ENCODE results near the gene NUAK2.
"Not testable (repeated sequence)": the region's sequence is repeated elsewhere in the genome, so short reads cannot be mapped to it uniquely, and the experiment has no call there.

Gene NUAK2

DNA sequence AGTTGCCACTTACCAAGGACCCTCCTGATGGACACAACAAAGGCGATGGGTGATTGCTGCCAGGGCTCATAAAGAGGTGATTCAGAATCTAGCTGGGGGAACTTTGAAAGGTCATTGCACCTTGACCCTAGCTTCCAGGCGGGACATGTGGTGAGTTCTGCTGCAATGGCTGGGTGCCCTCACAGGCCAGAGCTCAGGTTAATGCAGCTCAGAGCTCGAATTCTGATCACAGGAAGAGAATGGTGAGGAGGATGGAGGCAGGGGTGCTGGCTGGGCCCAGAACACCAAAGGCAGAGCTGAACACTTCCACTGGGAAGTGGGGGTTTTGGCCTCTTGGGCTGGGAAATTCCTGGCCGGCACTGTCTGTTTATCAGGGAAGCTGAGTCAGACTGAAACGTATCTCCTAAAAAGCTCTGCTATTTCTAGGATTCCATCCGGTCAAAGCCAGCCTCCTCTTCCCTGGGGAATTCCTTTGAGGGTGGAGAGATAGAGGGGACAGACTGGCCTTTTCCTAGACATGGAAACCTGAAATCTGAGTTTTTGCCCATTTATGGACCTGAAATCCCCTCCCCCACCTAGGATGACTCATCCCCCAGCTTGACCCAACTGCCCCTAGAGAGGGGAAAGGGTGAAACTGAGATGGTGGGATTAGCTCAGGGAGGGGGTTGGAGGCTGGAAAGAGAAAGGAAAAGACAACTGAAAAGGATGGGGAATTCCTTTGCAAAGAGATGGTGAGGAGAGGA lies 27.2 kb downstream of the NUAK2 start:
- no peak for DNase-seq

DNA sequence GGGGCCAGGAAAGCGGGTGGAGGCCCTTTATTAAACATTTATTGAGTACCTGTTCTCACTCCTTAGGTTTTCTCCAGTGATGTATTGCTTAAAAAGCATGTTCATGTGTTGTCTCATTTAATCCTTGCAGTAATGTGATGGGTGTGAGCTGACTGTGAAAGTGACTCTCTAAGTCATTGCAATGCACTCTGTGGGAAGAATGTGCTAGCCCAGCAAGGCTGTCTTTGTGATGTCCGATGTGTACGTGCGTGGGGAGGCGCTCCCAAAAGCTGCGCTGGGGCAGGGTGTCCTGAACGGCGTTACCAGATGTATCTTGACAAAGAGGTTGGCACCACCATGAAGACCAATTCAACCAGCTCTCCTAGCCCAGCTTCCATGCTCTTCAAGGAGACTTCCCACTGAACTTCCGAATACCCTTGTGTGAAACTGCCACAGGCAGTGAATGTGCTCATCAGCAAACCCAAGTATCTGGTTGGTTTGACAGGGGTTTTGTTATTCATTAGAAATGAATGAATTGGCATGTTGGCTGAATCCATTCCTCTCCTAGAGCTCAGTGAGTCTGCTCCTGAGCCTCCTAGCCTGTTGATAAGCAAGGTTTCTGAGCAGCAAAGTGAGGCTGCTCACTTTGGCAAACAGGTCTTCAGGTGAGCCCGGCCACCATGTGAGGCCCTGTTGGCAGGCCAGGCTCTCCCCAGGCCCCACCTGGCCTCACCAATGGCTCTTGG lies 28.0 kb downstream of the NUAK2 start:
- DNase-seq = no peak

DNA sequence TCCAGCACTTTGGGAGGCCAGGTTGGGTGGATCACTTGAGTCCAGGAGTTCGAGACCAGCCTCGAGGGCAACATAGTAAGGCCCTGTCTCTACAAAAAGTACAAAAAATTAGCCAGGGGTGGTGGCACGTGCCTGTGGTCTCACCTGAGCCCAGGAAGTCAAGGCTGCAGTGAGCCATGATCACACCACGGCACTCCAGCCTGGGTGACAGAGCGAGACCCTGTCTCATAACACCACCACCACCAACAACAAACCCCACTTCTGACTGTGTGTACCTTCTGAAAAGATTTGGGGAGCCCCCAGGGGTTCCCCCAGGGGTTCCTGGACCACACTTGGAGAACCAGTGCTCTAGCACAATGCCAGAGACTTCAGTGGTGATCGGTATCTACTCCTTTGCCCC lies 29.9 kb downstream of the NUAK2 start:
- DNase-seq = no peak

DNA sequence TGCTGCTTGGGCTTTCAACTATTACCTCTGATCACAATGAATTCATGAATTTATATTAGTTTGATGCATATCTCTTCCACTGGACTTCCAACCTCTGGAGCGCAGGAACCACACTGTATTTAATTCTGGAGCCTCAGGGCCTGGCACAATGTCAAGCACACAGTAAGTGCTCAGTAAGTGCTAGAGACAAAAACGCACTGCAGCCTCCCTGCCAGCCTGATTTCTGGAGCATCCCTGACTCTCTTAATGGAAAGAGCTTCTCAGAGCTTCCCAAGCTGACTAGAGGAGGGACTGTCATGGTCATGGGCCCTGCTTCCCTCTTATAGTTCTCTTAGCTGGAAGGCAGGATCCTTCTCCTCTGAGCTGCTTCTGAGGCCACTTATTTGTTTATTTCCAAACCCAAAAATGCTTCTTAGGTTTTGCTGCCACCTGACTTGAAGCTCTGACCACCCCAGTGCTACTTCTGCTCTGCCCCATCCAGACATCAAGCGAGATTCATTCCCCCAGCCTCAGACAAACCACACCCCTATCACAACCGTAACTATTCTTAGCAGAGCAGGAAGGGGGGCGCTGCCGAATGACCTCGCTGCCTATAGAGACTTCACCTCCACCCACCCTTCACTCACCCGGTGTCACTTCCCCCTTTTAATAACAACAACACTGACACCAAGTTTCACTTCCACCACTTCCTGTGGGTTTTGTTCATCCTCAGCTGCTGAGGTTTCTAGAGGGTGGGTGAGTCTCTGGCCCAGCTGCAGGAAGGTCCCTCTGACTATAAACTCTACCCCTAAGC lies 33.6 kb downstream of the NUAK2 start:
- no peak for DNase-seq

DNA sequence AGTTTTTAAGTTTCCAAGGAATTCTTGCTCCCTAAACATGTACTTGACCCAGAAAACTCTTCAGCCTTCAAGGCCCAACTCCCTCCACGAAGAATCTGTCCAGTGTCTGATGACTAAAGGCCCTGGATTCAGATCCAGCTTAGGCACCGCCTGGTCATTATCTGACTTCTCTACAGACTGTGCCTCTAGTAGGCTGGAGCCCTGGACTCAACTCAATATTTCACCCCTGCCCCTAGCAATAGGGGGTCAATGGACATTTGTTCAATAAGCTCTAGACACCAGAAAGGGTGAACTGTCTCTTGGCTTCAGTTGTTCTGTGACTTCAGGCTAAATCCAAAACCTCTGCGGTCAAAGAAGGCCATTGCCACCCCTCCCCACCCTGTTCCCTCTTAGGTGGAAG lies 34.5 kb downstream of the NUAK2 start:
- DNase-seq = no peak

DNA sequence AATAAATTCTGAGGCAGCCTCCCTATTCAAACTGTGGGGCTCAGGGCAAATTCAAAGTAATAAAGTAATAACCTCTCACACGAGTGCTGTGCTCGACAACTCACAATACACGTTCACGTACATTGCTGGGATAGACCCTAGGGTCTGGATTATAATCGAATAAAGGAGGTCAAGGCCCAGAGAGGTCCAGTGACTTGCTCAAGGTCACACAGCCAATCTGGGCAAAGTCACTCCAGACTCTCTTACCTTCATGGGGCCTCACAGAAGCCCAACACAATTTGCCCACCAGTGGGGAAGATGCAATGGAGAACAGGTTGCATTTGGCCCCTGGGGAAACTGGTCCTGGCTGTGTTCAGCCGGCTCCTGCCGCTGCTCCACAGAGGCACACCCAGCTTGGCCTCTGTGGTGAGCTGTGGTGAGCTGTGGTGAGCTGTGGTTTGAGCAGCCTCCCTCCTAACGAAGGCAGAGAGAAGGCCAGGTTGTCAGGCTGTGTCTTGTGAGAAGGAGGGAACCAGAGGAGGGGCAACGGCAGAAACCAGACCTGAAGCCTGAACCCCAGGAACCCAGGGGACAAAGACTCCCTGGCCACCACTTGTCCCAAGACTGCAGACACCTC lies 35.1 kb downstream of the NUAK2 start:
- no peak for DNase-seq

DNA sequence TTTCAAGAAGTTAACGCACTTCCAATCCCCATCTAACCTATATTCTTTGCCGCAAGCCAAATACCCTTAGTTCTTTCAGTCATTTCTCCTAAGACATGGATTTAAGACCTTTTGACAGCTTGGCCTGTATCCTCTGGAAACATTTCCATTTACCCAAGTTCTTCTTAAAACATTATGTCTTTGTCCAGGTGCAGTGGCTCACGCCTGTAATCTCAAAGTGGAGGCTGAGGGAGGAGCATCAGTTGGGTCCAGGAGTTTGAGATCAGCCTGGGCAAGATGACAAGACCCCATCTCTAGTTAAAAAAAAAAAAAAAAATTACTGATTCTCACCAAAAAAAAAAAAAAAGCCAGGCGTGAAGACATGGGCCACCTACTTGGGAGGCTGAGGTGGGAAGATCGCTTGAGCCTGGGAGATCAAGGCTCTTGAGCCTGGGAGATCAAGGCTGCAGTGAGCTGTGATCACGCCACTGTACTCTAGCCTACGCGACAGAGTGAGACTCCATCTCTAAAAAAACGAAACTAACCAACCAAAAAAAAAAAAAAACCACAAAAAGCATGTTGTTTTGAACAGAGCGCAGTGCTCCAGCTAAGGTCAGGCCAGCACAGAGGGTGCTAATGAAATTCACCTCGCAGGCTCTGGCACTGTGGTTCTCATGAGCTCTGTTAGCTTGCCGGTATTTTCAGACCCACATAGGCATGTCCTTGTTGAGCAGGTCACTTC lies 36.0 kb downstream of the NUAK2 start:
- no peak for DNase-seq

DNA sequence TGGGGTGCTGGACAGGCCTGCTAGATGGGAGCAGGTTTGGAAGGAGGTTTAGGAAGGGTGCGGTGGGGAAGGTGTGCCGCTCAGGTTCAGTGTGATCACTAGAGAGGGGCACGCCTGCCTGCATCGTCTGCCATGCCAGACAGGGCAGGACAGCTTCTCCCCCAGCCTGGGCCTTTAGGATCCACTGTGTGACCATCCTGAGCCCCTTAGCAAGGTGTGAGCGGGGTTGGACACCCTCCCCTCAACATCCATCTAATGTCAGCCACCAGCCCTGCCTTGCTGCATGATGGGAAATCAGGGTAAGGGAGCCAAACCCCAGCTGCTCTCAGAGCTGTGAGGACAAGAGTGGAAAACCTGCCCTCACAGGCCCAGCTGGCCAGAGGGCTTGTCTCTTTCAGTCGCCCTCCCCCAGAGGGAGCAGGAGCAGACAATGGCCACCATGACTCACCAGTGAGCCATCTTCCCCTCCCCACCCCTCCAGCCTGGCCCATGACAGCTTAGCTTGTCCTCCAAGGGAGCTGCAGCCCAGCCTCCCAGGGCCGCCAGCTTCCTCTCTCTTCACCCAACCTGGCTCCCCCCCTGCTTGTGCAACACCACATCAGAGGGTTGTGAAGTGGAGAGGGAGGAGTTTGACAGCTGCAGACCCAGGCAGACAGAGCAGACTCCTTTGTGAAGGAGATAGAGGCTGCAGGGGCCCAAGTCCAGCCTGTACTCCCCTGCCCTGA lies 37.0 kb downstream of the NUAK2 start:
- no peak for DNase-seq

DNA sequence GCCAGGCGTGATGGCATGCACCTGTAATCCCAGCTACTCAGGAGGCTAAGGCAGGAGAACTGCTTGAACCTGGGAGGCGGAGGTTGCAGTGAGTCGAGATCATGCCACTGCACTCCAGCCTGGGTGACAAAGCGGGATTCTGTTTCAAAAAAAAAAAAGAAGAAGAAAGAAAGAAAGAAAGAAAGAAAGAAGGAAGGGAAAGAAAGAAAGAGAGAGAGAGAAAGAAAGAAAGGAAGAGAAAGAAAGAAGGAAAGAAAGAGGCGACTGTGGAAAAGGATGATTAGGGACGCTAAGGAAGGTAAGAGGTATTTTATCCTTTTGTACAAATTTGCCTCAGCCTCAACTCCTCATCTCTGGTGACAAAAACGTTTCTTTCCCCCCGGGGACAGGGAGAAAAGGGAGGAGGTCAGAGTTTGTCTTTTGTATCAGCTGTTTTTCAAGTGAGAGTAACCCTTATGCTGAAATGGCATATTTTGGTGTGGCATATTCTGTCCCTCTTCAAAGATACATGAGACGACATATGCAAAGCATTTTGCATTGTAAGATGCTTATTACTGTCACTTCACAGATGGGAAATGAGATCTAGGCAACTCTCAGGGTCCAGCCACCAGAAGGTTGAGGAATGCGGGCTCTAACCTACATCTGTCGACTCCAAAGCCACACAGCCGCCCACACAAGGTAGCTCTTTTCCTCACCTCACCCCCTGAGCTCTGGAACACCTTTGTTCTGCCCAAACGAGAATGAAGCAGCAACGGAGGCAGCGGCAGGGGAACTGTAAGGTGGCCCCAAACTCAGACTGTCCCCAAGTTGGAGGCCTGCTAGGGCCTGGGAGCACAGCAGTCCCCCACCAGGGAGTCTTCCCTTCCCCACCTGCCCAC lies 38.0 kb downstream of the NUAK2 start:
- no peak for DNase-seq

DNA sequence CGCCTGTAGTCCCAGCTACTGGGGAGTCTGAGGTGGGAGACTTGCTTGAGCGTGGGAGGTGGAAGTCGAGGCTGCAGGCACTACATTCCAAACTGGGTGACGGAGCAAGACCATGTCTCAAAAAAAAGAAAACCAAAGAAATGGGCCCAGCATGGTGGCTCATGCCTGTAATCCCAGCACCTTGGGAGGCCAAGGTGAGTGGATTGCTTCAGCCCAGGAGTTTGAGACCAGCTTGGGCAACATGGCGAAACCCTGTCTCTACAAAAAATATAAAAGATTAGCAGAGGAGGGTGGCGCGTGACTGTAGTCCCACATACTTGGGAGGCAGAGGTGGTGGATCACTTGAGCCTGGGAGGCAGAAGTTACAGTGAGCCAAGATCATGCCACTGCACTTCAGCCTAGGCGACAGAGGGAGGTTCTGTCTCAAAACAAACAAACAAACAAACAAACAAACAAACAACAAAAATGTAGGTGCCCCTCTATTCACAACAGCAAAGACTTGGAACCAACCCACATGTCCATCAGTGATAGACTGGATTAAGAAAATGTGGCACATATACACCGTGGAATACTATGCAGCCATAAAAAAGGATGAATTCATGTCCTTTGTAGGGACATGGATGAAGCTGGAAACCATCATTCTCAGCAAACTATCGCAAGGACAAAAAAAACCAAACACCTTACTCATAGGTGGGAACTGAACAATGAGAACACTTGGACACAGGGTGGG lies 40.7 kb downstream of the NUAK2 start:
- DNase-seq = not testable (repeated sequence)

DNA sequence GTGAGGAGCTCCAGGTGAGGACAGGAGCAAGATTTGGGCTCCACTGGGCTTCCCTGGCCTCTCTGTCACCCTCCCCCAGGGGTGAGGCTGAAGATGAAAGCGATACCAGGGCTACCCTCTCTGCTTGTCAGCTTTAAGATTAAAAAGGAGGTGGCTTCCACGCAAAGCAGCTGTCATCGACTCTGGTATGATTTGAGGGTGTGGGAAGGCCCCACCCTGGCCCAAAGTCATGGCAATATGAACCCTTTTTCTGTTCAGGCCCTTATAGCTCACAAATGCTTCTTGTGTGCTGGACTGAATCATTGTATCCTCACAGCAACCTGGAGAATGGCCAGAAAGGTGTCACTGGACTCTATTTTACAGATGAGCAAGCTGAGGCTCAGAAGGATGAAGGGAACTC lies 41.6 kb downstream of the NUAK2 start:
- no peak for DNase-seq

DNA sequence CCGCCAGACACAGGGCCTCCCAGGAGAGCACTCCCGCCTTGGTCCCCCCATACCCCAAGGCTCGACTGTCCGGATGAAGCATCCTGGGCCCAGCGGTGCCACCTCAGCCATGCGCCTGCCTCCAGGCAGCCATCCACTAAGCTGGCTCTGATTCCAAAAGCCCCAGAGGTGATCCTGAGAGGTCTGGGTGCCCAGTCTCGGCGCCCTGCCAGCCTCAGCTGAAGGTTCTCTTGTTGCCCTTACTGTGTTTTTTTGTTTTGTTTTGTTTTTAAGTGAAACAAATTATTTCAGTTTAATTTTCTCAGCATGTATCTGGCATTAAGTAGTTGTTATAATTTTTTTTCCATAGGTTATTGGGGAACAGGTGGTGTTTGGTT lies 44.9 kb downstream of the NUAK2 start:
- DNase-seq = no peak

DNA sequence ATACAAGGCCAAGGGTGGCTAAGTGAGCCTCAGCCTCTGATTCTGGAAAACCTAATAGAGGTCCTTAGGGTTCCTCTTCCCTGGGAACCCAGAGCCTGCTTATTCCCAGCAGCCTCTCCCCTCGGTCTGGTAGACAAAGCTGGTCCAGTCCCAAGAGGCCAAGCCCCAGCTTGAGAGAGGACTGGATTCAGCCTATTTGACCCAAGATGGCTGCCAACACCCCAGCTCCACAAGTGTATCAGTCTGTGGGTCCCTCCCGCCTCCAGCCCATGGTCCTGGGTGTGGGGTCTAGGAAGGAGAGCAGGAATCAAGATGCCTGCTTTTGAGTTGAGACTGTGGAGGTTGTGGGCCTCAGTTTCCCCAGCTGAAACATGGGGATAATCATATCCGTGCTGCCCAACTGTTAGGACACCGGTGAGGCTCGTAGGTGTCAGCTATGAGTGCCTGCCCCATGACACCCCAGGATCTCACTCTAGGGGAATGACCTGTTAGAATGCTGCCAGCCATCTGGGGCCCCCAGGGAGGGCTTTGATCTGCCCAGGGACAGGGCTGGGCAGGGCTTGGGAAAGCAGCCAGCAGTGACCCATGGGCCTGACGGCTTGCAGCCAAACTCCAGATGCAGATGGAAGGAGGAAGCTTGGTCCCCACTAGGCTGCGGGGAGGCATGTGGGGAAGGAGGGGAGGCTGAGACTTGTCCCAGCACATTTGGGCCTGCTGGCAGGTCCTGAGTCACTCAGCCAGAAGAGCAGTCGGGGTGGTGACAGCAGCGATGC lies 45.4 kb downstream of the NUAK2 start:
- no peak for DNase-seq

DNA sequence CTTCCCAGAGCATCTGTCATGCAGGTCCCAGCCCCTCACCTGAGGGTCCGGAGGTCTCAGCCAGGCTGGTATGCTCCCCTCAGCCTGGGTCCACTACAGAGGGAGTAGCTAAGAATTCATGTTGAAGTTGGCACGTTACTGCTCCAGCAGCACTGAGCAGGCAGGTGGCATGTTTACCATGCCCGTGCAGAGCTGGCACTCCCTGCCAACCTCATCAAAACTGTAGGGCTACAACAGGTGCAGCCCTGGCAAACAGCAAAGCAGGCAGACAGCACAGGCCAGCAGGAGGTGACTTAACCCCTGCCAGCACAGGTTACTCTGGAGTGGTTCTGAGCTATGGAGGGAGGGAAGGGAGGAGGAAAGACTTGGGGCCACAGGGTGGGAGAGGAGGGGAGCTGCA lies 46.4 kb downstream of the NUAK2 start:
- DNase-seq = no peak

DNA sequence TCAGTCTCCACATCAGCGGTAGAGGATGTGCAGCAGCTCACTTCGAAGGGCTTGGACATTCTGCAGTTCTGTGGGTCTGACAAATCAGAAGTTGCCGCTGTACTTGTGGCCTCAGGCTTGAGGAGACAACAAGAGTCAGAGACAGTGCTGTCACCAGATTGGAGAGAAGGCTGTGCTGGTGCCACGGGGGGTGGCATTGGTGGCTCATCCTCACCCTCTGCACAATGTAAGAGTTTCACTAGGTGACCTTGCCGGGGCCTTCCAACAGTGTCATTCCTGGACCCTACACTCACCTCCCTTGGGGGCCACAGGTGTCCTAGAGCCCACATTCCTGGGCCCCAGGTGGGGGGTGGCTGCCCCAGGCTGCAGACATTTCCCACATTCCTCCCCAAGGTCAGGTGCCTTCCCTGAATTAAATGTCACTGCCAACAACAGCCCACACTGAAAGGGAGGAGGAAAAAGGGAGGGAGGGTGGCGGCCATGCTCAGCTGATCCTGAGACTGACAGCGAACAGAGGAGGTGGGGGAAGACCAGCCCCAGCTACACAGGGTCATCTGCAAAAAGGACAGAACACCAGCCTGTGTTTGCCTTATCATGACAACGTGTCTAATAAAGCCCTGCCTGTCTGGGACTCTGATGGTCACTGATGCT lies 47.4 kb downstream of the NUAK2 start:
- no peak for DNase-seq

DNA sequence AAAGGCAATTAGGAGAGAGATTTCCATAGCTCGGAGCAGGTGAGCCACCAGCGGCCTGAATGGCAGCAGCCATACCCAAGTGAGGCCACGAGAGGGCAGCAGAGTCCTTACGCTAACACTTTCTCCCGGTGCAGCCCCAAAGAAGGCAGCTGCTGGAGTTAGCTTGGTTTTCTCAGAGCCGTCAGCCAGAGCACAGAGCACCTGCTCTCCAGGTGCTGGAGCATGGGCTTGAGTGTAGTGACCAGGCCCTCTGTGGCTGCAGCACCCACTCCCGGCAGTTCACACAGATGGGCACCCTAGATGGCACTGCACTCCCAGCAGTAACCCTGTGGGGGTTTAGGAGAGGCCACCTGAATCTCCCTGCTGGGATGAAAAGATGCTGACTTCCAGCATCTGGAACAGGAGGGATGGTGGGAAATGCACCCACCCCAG lies 48.0 kb downstream of the NUAK2 start:
- DNase-seq = peak; percentile 88

DNA sequence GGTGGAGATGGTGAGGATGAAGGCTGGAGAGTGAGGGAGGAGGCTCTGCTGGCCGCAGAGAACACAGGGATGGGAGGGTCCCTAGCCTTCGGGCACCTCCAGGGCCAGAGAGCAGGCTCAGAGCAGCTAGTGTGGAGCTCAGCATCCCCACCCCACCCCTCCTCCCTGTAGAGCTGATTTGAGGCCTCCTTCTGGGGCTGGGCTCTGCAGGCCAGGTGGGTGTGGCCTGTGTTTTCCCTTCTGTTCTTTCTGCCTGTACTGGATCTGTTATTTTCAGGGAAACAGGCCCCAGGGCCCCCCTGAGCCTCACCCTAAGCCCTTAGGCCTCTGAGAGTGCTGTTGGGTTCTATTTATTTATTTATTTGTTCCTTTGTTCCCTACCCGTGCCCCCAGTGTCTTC lies 49.0 kb downstream of the NUAK2 start:
- no peak for DNase-seq

DNA sequence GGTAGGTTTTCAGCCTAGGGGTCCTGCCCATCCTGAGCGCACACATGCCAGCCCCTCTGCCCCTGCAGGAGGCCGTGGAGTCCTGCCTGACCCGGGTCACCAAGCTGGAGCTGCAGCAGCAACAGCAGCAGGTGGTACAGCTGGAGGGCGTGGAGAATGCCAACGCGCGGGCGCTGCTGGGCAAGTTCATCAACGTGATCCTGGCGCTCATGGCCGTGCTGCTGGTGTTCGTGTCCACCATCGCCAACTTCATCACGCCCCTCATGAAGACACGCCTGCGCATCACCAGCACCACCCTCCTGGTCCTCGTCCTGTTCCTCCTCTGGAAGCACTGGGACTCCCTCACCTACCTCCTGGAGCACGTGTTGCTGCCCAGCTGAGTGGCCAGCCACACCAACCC lies 49.8 kb downstream of the NUAK2 start:
- DNase-seq = no peak

DNA sequence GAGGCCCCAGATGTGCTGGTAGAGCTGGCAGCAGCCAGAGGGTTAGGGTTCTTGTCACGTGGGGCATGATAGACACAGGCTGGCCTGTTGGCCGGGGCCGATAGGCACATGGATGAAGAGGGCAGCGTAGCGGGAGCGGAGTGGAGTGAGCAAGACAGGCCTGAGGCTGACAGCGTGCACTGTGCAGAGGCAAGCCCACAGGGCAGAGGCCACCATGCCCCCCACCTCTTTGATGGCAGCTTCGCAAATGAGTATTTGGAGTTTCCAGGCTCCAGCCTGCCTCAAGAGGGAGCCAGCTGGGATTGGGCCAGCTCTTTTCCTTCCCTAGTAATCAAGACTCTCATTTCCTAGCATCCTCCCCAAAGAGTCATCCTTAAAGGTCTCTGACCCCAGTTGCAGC lies 50.3 kb downstream of the NUAK2 start:
- no peak for DNase-seq

Measured in right forelimb (tissue), 1 donor.